Activated CD4-positive, alpha-beta T cell treated with anti-CD3 and anti-CD28 coated beads, Interleukin-2, amount 50 U/mL, for 24 hours (primary cell): ENCODE results near the gene GHRL.
A peak's percentile ranks its signal among the peaks of the same experiment; 100 is the strongest.

Experiments
- DNase-seq, 2 donors: peaks; one replicate each; pipeline ENCODE4 v3.0.0-alpha.2; 2020; ENCODE audit warnings: low read depth in 1 of 2, low spot score in 1 of 2

Gene GHRL

GRCh38 chr3:10248184-10248983, 44.4 kb downstream of the GHRL start, which contains the start of gene TATDN2:
TSS of gene TATDN2 (plus strand) at chr3:10248459. CDS start at chr3:10249201, 742 bp downstream.
- peak; percentile 78 to 92 for DNase-seq

- DNase-seq, result no peak
Measured at GRCh38 chr3:10247679-10248183, 45.0 kb downstream of the GHRL start.

- DNase-seq, result no peak
Measured at GRCh38 chr3:10245081-10245712, 47.5 kb downstream of the GHRL start.

GRCh38 chr3:10244009-10244408, 48.7 kb downstream of the GHRL start:
- no peak for DNase-seq

- peak; percentile 28 to 72 for DNase-seq
Measured at GRCh38 chr3:10242182-10243065, 50.3 kb downstream of the GHRL start.

GRCh38 chr3:10240799-10241198, 51.9 kb downstream of the GHRL start:
- DNase-seq, result no peak

- DNase-seq, result no peak
Measured at GRCh38 chr3:10238345-10239183, 54.2 kb downstream of the GHRL start.
